Measurements from ENCODE around the gene FOCAD.
"Not testable (repeated sequence)": the region's sequence is repeated elsewhere in the genome, so short reads cannot be mapped to it uniquely, and the experiment has no call there.

The FOCAD gene

GRCh38 chr9:20663133-20663532, 20.9 kb upstream of the FOCAD start:
- H3K9ac ChIP-seq (ENCODE audit: low read length), result no peak overlapping the region
- H3K79me2 ChIP-seq (ENCODE audit: insufficient read depth, low read length), result no peaks in the 10 kb centered on the region
- TF ChIP-seq CTCF (IDR thresholded peaks at IDR 0.05; ENCODE audit: low read length) (no peak), EZH2 (IDR thresholded peaks at IDR 0.05; ENCODE audit: borderline replicate concordance, low read length) (no peak)
- H4K20me1 ChIP-seq (ENCODE audit: insufficient read depth, low read length), result no peaks in the 10 kb centered on the region
- H3K27me3 ChIP-seq (ENCODE audit: insufficient read depth, low read length), result peaks cover 3% of the 10 kb centered on the region; the same call in 1 of the 2 replicates
- no peak overlapping the region for H3K4me2 ChIP-seq (ENCODE audit: low read length)
- H3K27ac ChIP-seq (ENCODE audit: low read depth, low read length, poor library complexity, severe bottlenecking), result no peak overlapping the region
- H3F3A ChIP-seq (ENCODE audit: insufficient read depth, low read length), result no peaks in the 10 kb centered on the region
- H3K4me3 ChIP-seq (ENCODE audit: low read depth, low read length, poor library complexity, severe bottlenecking), result no peak overlapping the region
- H3K36me3 ChIP-seq (ENCODE audit: insufficient read depth, low read length), result no peaks in the 10 kb centered on the region
- no peak overlapping the region for H2AFZ ChIP-seq (ENCODE audit: low read length)
- H3K4me1 ChIP-seq (ENCODE audit: insufficient read depth, low read length, severe bottlenecking), result no peaks in the 10 kb centered on the region
- no peaks in the 10 kb centered on the region for H3K9me2 ChIP-seq (ENCODE audit: low read depth, low read length)
- H3K9me3 ChIP-seq (ENCODE audit: low read length), result no peaks in the 10 kb centered on the region

- no peak overlapping the region for H3K27ac ChIP-seq (ENCODE audit: low read depth, low read length, poor library complexity, severe bottlenecking)
- no peak overlapping the region for H3K9ac ChIP-seq (ENCODE audit: low read length)
- no peaks in the 10 kb centered on the region for H3K36me3 ChIP-seq (ENCODE audit: insufficient read depth, low read length)
- no peaks in the 10 kb centered on the region for H3K9me3 ChIP-seq (ENCODE audit: low read length)
- H2AFZ ChIP-seq (ENCODE audit: low read length), result no peak overlapping the region
- H3K9me2 ChIP-seq (ENCODE audit: low read depth, low read length), result no peaks in the 10 kb centered on the region
- H3K4me1 ChIP-seq (ENCODE audit: insufficient read depth, low read length, severe bottlenecking), result no peaks in the 10 kb centered on the region
- peaks cover 3% of the 10 kb centered on the region; the same call in 1 of the 2 replicates for H3K27me3 ChIP-seq (ENCODE audit: insufficient read depth, low read length)
- TF ChIP-seq EZH2 (IDR thresholded peaks at IDR 0.05; ENCODE audit: borderline replicate concordance, low read length) (no peak), CTCF (IDR thresholded peaks at IDR 0.05; ENCODE audit: low read length) (no peak)
- H3F3A ChIP-seq (ENCODE audit: insufficient read depth, low read length), result no peaks in the 10 kb centered on the region
- H3K79me2 ChIP-seq (ENCODE audit: insufficient read depth, low read length), result no peaks in the 10 kb centered on the region
- no peak overlapping the region for H3K4me3 ChIP-seq (ENCODE audit: low read depth, low read length, poor library complexity, severe bottlenecking)
- H4K20me1 ChIP-seq (ENCODE audit: insufficient read depth, low read length), result no peaks in the 10 kb centered on the region
- no peak overlapping the region for H3K4me2 ChIP-seq (ENCODE audit: low read length)
Observed at GRCh38 chr9:20664501-20664900, 19.6 kb upstream of the FOCAD start.

DNA sequence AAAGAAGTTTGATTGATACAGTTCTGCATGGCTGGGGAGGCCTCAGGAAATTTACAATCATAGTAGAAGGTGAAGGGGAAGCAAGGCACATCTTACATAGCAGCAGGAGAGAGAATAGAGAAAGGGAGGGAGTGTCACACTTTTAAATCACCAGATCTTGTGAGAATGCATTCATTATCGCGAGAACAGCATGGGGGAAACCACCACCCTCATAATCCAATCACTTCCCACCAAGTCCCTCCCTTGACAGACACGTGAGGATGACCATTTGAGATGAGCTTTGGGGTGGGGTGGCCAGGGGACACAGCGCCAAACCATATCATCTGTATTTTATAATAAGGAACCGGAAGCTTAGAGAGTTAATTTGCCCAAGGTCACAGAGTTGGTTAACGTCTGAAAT, 13.7 kb upstream of the FOCAD start:
- Histone ChIP-seq H3K9me3 (ENCODE audit: low read length) (no peaks in the 10 kb centered on the region), H3K36me3 (ENCODE audit: insufficient read depth, low read length) (no peaks in the 10 kb centered on the region), H2AFZ (ENCODE audit: low read length) (no peak overlapping the region), H3K4me2 (ENCODE audit: low read length) (no peak overlapping the region), H3K4me3 (ENCODE audit: low read depth, low read length, poor library complexity, severe bottlenecking) (no peak overlapping the region), H3K9me2 (ENCODE audit: low read depth, low read length) (no peaks in the 10 kb centered on the region), H3K79me2 (ENCODE audit: insufficient read depth, low read length) (no peaks in the 10 kb centered on the region), H3K27me3 (ENCODE audit: insufficient read depth, low read length) (no peaks in the 10 kb centered on the region), H3K4me1 (ENCODE audit: insufficient read depth, low read length, severe bottlenecking) (no peaks in the 10 kb centered on the region), H3K9ac (ENCODE audit: low read length) (no peak overlapping the region), H3K27ac (ENCODE audit: low read depth, low read length, poor library complexity, severe bottlenecking) (no peak overlapping the region), H3F3A (ENCODE audit: insufficient read depth, low read length) (no peaks in the 10 kb centered on the region), H4K20me1 (ENCODE audit: insufficient read depth, low read length) (no peaks in the 10 kb centered on the region)
- no peak for TF ChIP-seq EZH2 (IDR thresholded peaks at IDR 0.05; ENCODE audit: borderline replicate concordance, low read length)

- Histone ChIP-seq H3K9me2 (ENCODE audit: low read depth, low read length) (no peaks in the 10 kb centered on the region), H3K9ac (ENCODE audit: low read length) (no peak overlapping the region), H3K4me2 (ENCODE audit: low read length) (no peak overlapping the region), H3K9me3 (ENCODE audit: low read length) (no peaks in the 10 kb centered on the region), H3K79me2 (ENCODE audit: insufficient read depth, low read length) (no peaks in the 10 kb centered on the region), H3F3A (ENCODE audit: insufficient read depth, low read length) (no peaks in the 10 kb centered on the region), H3K4me3 (ENCODE audit: low read depth, low read length, poor library complexity, severe bottlenecking) (no peak overlapping the region), H3K36me3 (ENCODE audit: insufficient read depth, low read length) (no peaks in the 10 kb centered on the region), H3K27me3 (ENCODE audit: insufficient read depth, low read length) (no peaks in the 10 kb centered on the region; the same call in 1 of the 2 replicates), H2AFZ (ENCODE audit: low read length) (no peak overlapping the region), H3K27ac (ENCODE audit: low read depth, low read length, poor library complexity, severe bottlenecking) (no peak overlapping the region), H3K4me1 (ENCODE audit: insufficient read depth, low read length, severe bottlenecking) (no peaks in the 10 kb centered on the region), H4K20me1 (ENCODE audit: insufficient read depth, low read length) (no peaks in the 10 kb centered on the region)
- TF ChIP-seq EZH2 (IDR thresholded peaks at IDR 0.05; ENCODE audit: borderline replicate concordance, low read length) (no peak), CTCF (IDR thresholded peaks at IDR 0.05; ENCODE audit: low read length) (no peak)
Observed at GRCh38 chr9:20671635-20672034, 12.4 kb upstream of the FOCAD start.

GRCh38 chr9:20673537-20673936, 10.5 kb upstream of the FOCAD start:
- not testable (repeated sequence) for H3K27ac ChIP-seq (ENCODE audit: low read depth, low read length, poor library complexity, severe bottlenecking); H3K79me2 ChIP-seq (ENCODE audit: insufficient read depth, low read length)

More at GRCh38 chr9:20673537-20673936, 10.5 kb upstream of the FOCAD start:
- not testable (repeated sequence) for H3K27me3 ChIP-seq (ENCODE audit: insufficient read depth, low read length); H3K36me3 ChIP-seq (ENCODE audit: insufficient read depth, low read length); H3K9me3 ChIP-seq (ENCODE audit: low read length); H3K4me3 ChIP-seq (ENCODE audit: low read depth, low read length, poor library complexity, severe bottlenecking); H2AFZ ChIP-seq (ENCODE audit: low read length); H3K9ac ChIP-seq (ENCODE audit: low read length); H3F3A ChIP-seq (ENCODE audit: insufficient read depth, low read length); H3K9me2 ChIP-seq (ENCODE audit: low read depth, low read length); H3K4me2 ChIP-seq (ENCODE audit: low read length); H4K20me1 ChIP-seq (ENCODE audit: insufficient read depth, low read length); H3K4me1 ChIP-seq (ENCODE audit: insufficient read depth, low read length, severe bottlenecking)
